HG03039 (cell line): ENCODE results near the gene PIK3R1.
"Not testable (repeated sequence)": the region's sequence is repeated elsewhere in the genome, so short reads cannot be mapped to it uniquely, and the experiment has no call there.

Experiments
- ATAC-seq: cut with Tn5 transposase; IDR thresholded peaks from one replicate; pipeline ENCODE4 v1.9.1; 2021; ENCODE audit warnings: mild to moderate bottlenecking, moderate library complexity; ENCODE audit not compliant: unreplicated experiment

Gene PIK3R1

DNA sequence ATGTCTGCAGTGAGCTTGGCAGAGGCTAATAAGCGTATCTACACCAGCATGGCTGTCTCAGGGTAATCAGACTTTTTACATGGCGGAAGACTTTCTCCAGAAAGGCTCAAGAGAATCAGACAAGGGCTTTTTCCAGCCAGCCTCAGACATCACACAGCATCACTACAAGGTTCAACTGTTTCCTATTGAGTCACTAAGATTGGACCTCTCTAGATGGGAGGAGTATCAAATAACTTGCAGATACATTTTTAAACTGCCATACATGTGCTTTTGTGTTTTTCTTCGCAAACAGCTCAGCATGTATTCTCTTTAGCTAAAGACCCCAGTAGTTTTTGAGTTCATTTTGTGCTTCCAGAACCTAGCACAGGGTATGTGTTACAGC, 22.9 kb upstream of the PIK3R1 start:
- ATAC-seq: no peak

DNA sequence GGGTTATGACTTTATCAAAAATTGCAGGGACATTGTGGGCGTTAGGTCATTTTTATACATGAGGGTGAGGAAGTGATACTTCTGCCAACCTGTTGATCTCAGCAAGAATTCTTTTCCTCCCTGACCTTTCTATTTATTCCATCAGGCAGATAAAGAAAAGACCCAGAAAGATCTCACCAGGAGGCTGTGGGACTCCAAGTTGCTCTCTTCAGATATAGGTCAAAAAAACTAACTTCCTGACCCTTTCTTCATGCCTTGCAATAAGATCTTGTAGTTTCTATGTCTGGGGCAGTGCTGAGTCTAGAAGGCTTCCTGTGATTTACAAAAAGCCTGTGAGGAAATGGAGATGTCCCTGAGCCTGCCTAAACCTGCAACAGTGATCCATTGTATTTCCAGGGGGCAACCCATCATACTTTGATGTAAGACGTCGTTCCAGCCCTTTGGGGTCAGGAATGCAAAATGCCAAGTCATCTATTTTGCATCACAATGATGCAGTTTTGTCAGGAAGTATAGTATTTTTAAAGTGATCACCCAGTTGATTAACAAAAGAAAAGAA, 22.0 kb upstream of the PIK3R1 start:
- ATAC-seq: no peak

DNA sequence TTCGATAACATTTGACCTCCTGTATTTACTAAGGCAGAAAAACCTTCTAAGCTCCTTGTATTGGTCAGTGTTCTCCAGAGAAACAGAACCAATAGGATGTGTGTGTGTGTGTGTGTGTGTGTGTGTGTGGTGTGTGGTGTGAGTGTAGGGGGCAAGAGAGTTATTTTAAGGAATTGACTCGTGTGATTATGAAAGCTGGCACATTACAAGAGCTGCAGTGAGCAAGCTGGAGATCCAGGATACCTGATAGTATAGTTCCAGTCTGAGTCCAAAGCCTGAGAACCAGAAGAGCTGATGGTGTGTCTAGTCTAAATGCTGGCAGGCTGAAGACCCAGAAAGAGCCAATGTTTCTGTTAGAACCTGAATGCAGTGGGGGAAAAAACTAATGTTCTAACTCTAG, 21.2 kb upstream of the PIK3R1 start:
- ATAC-seq: no peak

DNA sequence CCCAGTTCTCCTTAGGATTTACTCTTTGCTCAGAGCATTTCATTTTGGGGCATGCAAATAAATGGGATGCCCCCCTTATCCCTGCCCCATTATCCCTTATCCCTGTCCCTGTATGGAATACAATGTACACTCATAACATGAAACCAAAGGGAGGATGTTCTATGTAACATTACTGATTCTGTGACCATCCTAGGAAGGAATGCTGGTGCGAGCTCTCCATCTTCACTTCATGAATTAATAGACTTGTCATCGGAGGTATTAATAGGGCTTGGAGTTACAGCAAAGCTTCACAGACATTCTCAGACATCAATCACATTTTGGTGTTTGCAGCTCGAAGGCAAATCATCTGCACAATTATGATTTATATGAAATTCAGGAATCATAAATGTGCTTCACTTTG, 20.4 kb upstream of the PIK3R1 start:
- ATAC-seq: no peak

DNA sequence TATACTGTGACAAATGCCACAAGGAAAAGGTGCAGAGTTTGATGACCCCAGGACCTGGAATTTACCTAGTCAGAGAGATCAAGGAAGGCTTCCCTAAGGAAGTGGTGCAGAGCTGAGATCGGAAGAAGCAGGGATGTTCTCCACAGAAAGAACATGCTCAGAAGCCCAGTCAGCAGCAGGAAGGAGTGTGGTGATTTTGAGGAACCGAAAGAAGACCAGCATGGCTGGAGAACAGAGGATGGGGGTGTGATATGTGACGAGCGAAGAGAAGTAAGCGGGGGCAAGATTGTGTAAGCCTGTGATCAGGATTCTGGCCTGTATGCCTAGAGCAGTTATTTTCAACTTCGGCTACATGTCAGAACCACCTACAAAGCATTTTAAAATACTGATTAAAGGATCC, 18.7 kb upstream of the PIK3R1 start:
- peak; percentile 92 for ATAC-seq

DNA sequence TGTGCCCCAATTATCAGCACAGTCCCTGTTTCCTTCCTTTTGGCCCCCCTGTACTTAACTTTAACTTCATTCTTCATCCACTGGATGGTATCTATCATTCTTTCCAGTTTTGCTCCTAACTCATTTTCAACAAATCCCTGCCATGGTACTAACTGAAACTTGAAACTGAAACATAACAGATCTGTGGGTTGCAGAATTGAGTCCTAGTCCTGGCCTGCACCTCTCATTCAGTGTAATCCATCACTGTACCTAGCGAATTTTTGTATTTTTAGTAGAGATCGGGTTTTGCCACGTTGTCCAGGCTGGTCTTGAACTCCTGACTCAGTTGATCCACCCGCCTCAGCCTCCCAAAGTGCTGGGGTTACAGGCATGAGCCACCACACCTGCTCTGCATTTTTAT, 15.3 kb upstream of the PIK3R1 start:
- no peak for ATAC-seq

DNA sequence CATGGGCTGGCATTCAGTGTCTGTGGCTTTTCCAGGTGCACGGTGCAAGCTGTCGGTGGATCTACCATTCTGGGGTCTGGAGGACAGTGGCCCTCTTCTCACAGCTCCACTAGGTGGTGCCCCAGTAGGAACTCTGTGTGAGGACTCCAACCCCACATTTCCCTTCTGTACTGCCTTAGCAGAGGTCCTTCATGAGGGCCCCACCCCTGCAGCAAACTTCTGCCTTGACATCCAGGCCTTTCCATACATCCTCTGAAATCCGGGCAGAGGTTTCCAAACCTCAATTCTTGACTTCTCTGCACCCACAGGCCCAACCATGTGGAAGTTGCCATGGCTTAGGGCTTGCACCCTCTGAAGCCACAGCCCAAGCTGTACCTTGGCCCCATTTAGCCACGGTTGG, 4.9 kb upstream of the PIK3R1 start:
- not testable (repeated sequence) for ATAC-seq

DNA sequence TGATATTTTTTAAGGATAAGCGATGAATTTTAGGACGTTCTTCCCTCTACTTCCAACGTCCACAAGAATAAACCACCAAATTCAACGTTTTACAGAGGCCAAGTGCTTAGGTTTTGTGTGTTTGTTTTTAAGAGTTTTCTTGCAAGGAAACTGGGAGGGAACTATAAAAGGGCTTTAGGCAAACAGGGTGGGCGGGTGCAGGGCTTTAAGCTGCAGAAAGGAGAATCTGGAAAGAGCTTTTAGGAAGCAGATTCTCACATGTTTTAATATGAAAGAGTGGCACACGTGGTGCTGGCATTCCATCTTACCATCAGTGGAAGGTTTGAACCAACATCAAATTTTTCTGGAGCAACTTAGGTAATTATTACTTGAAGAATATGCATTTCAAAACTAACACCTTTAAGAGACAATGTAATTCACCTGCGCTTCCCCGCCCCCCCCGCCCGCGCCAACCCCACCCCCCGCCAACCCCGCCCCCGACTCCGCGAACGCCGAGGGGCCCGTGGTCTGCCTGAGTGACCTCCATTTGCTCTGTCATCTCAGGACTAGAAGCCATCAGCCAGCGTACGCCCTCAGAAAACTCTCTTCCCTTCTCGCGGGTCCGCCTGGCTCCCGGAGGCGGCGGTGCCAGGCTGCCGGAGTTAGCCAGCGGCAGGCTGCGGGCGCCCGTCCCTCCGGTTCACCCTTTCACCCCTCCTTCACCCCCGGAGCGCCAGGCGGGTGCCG, 911 bp upstream of the PIK3R1 start:
- ATAC-seq: no peak

DNA sequence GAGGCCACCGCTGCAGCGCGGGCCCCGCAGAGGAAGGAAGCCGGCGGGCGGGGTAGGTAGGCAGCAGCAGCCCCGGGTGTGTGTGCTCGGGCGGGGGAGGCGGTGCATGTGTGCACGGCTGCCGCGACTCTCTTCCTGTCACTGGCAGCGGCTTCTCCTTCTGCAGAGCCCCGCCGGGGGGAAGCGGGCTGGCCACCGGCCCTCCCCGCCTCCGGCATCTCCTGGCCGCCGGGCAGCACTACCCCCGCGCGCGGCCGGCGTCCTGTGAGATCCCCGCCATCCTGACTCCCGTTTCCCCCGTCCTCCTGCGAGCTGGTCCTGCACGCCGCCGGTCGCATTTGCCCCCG, 315 bp downstream of the PIK3R1 start:
- peak; percentile 35 for ATAC-seq

DNA sequence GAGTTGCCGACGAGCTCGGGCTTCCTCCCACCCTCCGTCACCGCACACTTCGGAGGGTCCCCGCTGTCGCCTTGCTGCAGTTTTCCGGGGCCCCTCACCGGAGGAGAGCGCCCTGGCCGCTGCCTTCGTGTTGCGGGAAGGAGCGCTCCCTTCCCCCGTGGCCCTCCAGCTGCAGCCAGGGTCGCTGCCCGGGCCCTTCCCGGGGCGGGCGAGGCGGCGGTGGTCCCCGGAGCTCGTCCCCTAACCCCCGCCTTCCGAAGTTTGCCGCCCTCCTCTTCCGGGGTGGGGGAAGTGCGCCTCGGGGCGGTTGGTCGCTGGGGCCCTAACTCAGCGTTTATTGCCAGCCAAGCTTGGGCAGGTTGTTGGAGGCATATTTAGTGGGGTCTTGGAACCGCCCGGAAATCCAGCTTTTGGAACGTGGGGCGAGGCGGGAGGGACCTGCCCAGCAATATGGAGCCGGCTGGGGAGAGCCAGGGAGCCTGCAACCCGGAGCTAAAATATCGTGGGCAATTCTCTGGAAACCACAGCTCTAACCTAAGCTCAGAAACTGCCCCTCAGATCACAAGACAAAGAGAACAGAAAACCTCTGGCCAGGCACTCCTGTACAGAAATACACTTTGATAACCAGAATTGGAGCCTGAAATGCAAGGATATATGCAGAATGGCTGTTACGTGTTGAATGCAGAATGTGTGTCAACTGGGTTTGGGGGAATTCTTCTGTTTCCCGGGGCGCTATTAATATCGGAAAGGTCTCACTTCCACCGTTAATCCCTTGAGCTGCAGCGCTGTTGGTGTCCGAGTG, 890 bp downstream of the PIK3R1 start:
- ATAC-seq: peak; percentile 20

DNA sequence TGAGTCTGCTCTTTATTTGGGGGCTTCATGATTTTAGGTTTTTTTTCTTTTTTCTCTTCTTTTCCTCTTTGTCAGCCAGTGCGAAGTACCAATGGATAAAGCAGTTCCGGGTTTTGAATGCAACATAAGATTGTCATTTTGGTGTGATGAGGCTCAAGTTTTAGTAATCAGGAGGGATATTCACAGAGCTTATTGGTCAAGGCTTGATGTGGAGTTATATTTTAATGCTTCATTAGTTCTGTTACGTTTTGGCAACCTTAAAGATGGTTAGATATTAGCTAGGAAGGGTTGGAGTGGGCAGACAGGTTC, 1.4 kb downstream of the PIK3R1 start:
- no peak for ATAC-seq

DNA sequence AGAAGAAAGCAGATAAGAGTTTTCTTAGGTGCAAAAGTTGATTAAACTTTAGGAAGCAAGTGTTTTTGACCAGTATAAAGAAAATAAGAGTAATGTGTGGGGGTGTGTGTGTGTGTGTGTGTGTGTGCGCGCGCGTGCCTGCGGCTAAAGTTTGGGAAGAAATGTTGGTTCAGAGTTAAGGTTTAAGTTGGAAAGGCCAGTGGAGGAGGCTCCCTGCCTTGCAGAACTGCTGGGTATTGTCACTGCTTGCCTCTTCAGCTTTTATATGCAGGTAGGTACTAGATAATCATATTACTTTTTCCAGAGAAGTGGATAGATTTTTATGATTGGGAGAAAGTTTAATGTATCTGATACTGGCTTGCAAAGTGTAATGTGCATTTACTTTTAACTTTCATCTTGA, 2.0 kb downstream of the PIK3R1 start:
- no peak for ATAC-seq

DNA sequence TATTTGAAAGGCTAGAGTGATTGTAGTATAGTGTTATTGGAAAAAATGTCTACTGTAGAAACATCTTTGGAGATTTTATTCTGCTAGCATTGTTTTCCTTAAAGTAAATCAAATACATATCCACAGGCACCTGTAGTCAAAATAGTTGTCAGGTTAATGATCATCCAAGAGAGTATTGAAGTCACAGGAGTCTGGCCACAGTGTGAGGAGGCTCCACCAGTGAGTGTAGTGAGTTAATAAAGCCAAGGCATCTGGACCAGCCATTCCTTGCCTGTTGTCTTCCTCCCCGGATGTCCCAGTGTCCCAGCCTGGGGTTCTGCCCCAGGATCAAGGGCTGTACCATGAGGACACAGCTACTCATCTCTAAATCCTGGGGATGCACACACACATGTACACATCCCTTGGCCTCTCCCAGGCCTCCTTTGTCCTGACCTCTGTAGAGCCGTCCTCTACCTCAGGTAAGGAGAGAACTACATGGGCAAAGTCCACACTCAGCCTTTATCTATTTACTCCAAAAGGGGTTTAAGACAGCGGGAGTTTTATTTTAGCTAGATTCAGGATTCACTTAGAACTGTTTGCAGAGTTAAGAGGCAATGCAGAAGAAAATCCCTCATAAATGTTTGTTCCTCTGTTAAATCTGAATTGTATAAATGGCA, 3.7 kb downstream of the PIK3R1 start:
- ATAC-seq: no peak

DNA sequence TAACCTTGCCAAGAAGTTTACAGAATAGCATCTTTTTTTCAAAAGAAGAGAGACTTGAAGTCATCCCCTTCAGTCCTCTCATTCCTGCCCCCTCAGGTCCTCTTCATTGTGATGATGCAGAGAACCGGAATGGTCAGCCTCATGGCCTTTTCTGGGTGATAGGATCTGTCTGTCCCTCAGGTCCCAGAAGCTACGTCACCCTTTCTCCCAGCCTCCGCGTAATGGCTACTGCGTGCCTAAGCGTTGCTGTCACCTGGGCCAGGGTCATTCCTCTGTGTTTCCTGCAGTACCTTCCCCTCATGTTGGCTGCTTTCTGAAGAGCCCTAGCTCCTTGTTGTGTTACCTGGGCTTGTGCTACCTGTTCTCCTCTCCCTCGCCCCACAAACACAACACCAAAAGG, 4.7 kb downstream of the PIK3R1 start:
- ATAC-seq: no peak

DNA sequence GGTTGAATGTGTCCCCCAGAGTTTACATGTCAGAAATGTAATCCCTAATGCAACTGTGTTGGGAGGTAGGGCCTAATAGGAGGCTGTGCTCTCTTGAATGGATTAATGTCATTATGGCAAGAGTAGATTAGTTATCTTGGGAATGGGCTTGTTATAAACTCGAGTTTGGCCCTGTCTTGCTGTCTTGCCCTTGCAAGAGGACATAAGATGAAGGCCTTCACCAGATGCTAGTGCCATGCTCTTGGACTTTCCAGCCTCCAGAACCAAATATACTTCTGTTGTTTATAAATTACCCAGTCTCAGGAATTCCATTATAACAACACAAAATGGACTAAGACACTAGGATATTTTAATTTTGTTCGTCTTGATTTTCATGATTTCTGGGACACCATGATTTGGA, 5.4 kb downstream of the PIK3R1 start:
- no peak for ATAC-seq

DNA sequence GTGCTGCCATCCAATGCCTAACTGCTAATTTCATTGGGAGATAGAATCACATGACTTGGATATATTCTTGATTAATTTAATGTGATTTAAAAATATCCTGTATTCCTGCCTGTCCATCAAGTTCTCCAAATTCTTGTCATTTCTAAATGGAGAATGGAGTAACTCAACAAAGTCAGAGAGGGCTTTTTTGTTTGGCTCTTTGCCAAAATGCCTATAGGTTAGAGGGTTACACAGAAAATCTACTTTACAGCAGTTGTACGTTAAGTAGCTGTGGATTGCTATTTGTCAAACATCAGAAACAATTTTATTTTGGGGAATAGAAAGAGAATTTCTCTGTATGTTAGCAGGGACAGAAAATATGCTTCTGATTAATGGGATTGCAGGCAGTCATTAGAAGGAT, 5.9 kb downstream of the PIK3R1 start:
- ATAC-seq: no peak

DNA sequence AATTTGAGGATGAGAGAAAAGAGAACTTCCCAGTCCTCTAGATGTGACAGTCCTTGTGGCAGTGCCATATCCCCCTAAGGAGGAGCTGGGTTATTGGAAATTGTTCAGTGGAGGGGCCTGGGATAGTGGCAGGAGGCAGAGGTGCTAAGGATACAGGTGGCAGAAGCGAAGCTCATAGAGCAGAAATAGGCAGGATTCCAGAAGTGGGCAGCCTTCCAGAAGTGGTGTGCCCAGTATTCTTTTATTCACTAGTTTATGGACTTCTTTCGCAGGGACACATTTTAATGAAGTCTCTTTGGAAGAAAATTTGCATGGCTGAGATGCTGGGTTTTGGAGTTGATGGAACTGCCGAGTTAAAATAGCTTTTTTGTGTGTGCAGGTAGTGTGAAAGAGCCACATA, 6.8 kb downstream of the PIK3R1 start:
- no peak for ATAC-seq

DNA sequence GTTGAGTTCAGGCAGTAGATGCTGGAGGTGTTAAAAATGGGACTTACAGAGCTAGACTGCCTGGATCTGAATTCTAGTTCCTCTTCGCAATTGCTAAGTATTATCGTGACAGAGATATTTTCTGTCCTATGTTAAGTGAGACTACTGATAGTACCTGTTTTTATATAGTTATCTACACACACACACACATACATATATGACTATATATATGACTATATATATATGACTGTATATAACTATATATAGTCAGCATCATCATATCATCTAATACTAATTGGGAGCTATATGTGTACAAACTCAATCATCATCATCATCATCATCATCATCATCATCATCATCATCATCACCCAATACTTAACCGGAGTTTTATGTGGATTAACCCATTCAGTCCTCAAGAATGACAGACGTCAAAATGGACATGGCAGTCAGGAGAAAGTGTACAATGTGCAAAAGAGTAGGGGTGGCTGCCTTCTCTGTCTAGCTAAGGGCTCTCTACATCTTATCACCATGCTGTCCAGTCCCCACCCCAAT, 7.3 kb downstream of the PIK3R1 start:
- no peak for ATAC-seq

DNA sequence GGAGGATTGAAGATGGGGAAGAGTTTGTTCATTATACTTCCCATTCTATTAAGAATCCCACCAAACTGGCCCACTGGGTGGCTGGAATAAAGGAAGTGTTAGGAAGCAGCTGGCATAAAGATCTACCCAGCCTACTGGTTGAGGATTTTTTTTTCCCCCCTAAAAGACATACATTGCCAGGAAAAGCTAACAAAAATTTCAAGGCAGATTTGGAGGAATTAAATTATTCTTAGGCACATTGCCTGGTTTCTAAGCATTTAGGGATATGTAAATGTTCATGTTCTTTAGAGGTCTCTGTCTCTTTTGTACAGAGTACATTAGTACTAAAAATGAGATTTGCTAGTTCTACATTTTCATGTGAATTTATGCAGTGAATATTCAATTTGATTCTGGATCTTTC, 8.3 kb downstream of the PIK3R1 start:
- ATAC-seq: no peak

DNA sequence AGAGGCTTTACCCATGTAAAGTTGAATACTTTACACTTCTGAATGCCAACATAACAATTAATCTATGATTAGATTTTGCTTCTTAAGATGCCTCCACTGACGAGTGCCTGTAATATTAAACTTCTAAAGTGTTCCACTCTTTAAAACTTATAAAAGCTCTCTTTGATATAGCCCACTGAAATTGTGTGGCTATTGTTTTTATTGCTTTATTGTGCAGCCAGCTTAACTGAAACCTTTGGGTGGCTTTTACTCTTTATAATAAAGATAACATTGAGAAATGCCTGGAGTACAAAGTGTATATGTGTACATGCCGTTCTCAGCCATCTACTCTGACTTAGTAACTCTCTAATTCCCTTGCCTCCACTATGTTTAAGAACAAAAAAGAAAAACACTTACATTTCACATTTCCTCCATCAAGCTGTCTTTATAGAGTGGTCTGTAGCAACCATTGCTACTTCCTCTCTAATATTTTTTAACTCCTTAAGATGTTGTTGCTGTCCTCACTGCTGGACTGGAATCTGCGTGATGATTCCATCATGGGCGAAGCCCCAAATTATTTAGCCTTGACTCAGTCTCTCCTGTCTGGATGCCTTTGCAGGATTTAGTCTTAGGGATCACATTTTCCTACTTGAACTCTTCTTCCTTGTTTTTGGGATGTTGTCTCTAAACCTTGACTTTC, 9.1 kb downstream of the PIK3R1 start:
- no peak for ATAC-seq

DNA sequence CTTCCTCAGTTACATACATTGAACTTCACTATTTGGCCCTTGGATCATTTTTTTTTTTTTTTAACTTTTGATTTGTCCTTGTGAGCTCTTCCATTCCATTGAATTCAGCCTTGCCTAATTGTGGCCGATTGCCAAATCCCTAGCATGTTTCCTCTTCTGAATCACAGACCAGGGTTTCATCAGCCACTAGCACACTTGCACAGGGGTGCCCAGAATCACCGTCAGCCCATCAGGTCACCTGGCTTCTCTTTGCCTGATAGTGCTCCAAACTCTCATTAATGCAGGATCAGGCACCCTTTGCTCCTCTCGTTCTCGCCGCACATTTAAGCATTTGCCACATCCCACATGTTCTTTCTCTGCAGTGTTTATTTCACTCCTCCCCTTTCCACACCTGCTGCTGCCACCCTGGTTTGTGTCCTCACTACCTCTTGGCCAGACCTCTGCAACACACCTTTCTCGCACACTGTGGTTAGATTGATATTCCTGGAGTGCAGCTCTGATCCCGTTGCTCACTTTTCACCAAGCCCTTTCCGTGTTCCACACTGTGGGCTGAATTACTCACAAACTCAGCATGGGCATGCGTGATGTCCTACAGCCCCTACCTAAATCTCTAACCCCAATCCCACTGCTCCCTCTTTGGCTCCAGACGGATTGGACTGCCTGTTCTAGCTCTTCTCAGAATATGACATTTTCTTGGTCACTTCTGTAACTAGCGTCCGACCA, 9.8 kb downstream of the PIK3R1 start:
- ATAC-seq: no peak
